ENCODE measurements around the gene GDF15. TPM values are rescaled to one million over a fixed set of nuclear protein-coding genes. Genes with fewer than 3 reads are reported as not detected.

The GDF15 gene
- total RNA-seq = not detected in 2 replicates

GRCh38 chr19:18385675-18386542 lies at the start of gene GDF15:
GDF15 (plus strand) TSS chr19:18386158; CDS start chr19:18386190, 32 bp downstream.
- Mint-ChIP-seq H3K9me3 (no peaks in the 10 kb centered on the region), H3K27ac (no peak within 1 kb of the TSS), H3K4me3 (no peak within 1 kb of the TSS), H3K36me3 (ENCODE audit: low read depth) (peaks cover 9% of the 10 kb centered on the region), H3K4me1 (peaks cover 27% of the 10 kb centered on the region), H3K27me3 (peaks cover 14% of the 10 kb centered on the region)
- no peak for ATAC-seq (ENCODE audit: low read depth)
- POLR2A ChIA-PET = no interaction called here
- peak; percentile 37 for DNase-seq
- intact Hi-C loops (cut with micrococcal nuclease) = loop anchor here (5.0 kb wide), 1 partner anchor 34 kb away; no protein-coding TSS in a partner anchor
- no peak for TF ChIP-seq CTCF (IDR thresholded peaks at IDR 0.05)
- CTCF ChIA-PET = interaction anchor here (0.6 kb wide), 2 partner anchors 15 to 26 kb away, joined by 3 to 4 read pairs; no protein-coding TSS in a partner anchor

- Mint-ChIP-seq H3K27me3 (peaks cover 11% of the 10 kb centered on the region), H3K9me3 (no peaks in the 10 kb centered on the region), H3K4me1 (peaks cover 13% of the 10 kb centered on the region), H3K27ac (no peak overlapping the region), H3K36me3 (ENCODE audit: low read depth) (peaks cover 5% of the 10 kb centered on the region), H3K4me3 (no peak overlapping the region)
- ATAC-seq (ENCODE audit: low read depth) (no peak), DNase-seq (no peak)
- no peak for TF ChIP-seq CTCF (IDR thresholded peaks at IDR 0.05)
- POLR2A ChIA-PET = interaction anchor here (0.6 to 1.6 kb wide), 7 partner anchors 10 to 1055 kb away, joined by 3 to 10 read pairs (median 4); no protein-coding TSS in a partner anchor
- CTCF ChIA-PET = interaction anchor here (1.6 to 2.0 kb wide), 5 partner anchors 9 to 59 kb away, joined by 4 to 15 read pairs (median 6); no protein-coding TSS in a partner anchor
- intact Hi-C loops (cut with micrococcal nuclease) = no loop called here
Measured at GRCh38 chr19:18338541-18338940, 47.4 kb upstream of the GDF15 start.

GRCh38 chr19:18339723-18340122 lies 46.2 kb upstream of the GDF15 start:
- ATAC-seq (ENCODE audit: low read depth) (no peak), DNase-seq (no peak)
- H3K4me1 Mint-ChIP-seq = peaks cover 13% of the 10 kb centered on the region
- H3K4me3 Mint-ChIP-seq = peak overlapping the region; percentile 80
- H3K9me3 Mint-ChIP-seq = no peaks in the 10 kb centered on the region
- POLR2A ChIA-PET = interaction anchor here (0.6 to 1.6 kb wide), 7 partner anchors 17 to 89 kb away, joined by 3 to 6 read pairs (median 4); partner anchors contain the start of gene LSM4
- TF ChIP-seq CTCF (IDR thresholded peaks at IDR 0.05) = no peak
- CTCF ChIA-PET = interaction anchor here (1.0 to 2.0 kb wide), 7 partner anchors 10 to 73 kb away, joined by 3 to 15 read pairs (median 6); no protein-coding TSS in a partner anchor
- intact Hi-C loops (cut with micrococcal nuclease) = loop anchor here (2.0 kb wide), 1 partner anchor 79 kb away; the partner anchor contains the start of gene SSBP4
- peaks cover 14% of the 10 kb centered on the region for H3K36me3 Mint-ChIP-seq (ENCODE audit: low read depth)
- peaks cover 6% of the 10 kb centered on the region for H3K27me3 Mint-ChIP-seq
- H3K27ac Mint-ChIP-seq = no peak overlapping the region

GRCh38 chr19:18340190-18340989 lies 45.6 kb upstream of the GDF15 start, which contains the start of gene PGPEP1:
PGPEP1 (plus strand) TSS chr19:18340598; CDS start chr19:18340682, 84 bp downstream.
- intact Hi-C loops (cut with micrococcal nuclease) = loop anchor here (2.0 kb wide), 1 partner anchor 78 kb away; the partner anchor contains the start of gene SSBP4
- H3K4me1 Mint-ChIP-seq = peaks cover 13% of the 10 kb centered on the region

More at GRCh38 chr19:18340190-18340989, 45.6 kb upstream of the GDF15 start, which contains the start of gene PGPEP1:
- ChIA-PET POLR2A (interaction anchor here (0.8 to 1.6 kb wide), 6 partner anchors 17 to 62 kb away, joined by 3 to 6 read pairs (median 4); partner anchors contain the start of gene LSM4), CTCF (interaction anchor here (1.0 to 2.0 kb wide), 3 partner anchors 11 to 61 kb away, joined by 3 to 15 read pairs (median 6); no protein-coding TSS in a partner anchor)
- Mint-ChIP-seq H3K36me3 (ENCODE audit: low read depth) (peaks cover 14% of the 10 kb centered on the region), H3K9me3 (no peaks in the 10 kb centered on the region), H3K27me3 (peaks cover 6% of the 10 kb centered on the region), H3K27ac (peak within 1 kb of the TSS; percentile 3), H3K4me3 (peak within 1 kb of the TSS; percentile 80)
- ATAC-seq (ENCODE audit: low read depth) = peak; percentile 72
- no peak for TF ChIP-seq CTCF (IDR thresholded peaks at IDR 0.05)
- peak; percentile 70 for DNase-seq
